HepG2 (cell line): ENCODE data around the gene SNX3. TPM values are rescaled to one million over a fixed set of nuclear protein-coding genes. Genes with fewer than 3 reads are reported as not detected.
"Not testable (repeated sequence)": the region's sequence is repeated elsewhere in the genome, so short reads cannot be mapped to it uniquely, and the experiment has no call there.

Source experiments
- ATAC-seq: fragments of 200-7000 bp; cut with Tn5 transposase; 3 replicates; pipeline ENCODE4 v1.9.1; 2020; ENCODE audit warnings: mild to moderate bottlenecking, moderate library complexity
- BruUV-seq: library from RNA; stranded (reverse); fragments of 400-500 nt; replicated peaks from 2 replicates; lab custom pipeline; 2021; lab: Mats Ljungman, UMichigan
- CTCF ChIA-PET: fragments of 300-600 bp; formaldehyde crosslinking; extraction: SDS; loops from one replicate; lab custom pipeline; 2021; ENCODE audit warnings: low total read pairs, inconsistent platforms, low intra/inter-chr PET ratio; lab: Yijun Ruan, JAX
- POLR2A ChIA-PET: fragments of 350-600 bp; sonication (Branson Sonifier 250); formaldehyde crosslinking; loops from one replicate; lab custom pipeline; 2020; ENCODE audit warnings: antibody characterized with exemption, inconsistent platforms; lab: Yijun Ruan, JAX
- DNase-seq: peaks from one replicate; pipeline ENCODE4 v3.0.0-alpha.2; 2015; ENCODE audit warnings: low spot score
- FAIRE-seq: peaks from 3 replicates; lab custom pipeline; 2011; peaks lifted over from hg19 to GRCh38; lab: Jason Lieb, UNC
- H2AFZ ChIP-seq: one replicate; pipeline ENCODE4 v1.6.1; 2011; ENCODE audit warnings: low read length, inconsistent platforms
- H3K27ac ChIP-seq: fragments of 300-600 bp; 3 replicates; pipeline ENCODE4 v1.8.0; 2011; ENCODE audit warnings: mixed run types, mild to moderate bottlenecking, mixed read lengths, low read length, inconsistent platforms; ENCODE audit not compliant: insufficient read depth; ENCODE audit errors: extremely low read length
- H3K27me3 ChIP-seq, 2 experiments: fragments of 200-600 bp in 1 of 2; 2 replicates in 1 of 2; 3 replicates in 1 of 2; pipeline versions ENCODE4 v1.6.0 to v1.8.0; 2011; ENCODE audit warnings: low read length in 2 of 2, mild to moderate bottlenecking in 2 of 2, moderate library complexity in 2 of 2, inconsistent platforms in 1 of 2; ENCODE audit not compliant: insufficient read depth in 2 of 2, control insufficient read depth in 1 of 2
- H3K36me3 ChIP-seq, 2 experiments: fragments of 200-600 bp in 1 of 2; replicated peaks in 1 of 2; 2 replicates in 1 of 2; 3 replicates in 1 of 2; pipeline versions ENCODE4 v1.5.1 to v1.8.0; 2011; ENCODE audit warnings: low read length in 2 of 2, inconsistent platforms in 1 of 2; ENCODE audit not compliant: insufficient read depth in 2 of 2, control insufficient read depth in 1 of 2
- H3K4me1 ChIP-seq: 2 replicates; pipeline ENCODE4 v1.5.1; 2012; ENCODE audit warnings: low read length, inconsistent platforms; ENCODE audit not compliant: insufficient read depth
- H3K4me2 ChIP-seq: 2 replicates; pipeline ENCODE4 v1.6.0; 2011; ENCODE audit warnings: low read depth, low read length, inconsistent platforms
- H3K4me3 ChIP-seq, 3 experiments: fragments of 200-600 bp in 1 of 3; sonication (generic), shearing (Covaris generic) in 1 of 3; replicated peaks in 1 of 3; 2 replicates each; pipeline ENCODE4 v1.5.1; 2011 to 2016; ENCODE audit warnings: low read length in 3 of 3, inconsistent platforms in 2 of 3, low read depth in 2 of 3, mild to moderate bottlenecking in 2 of 3, control low read depth in 1 of 3, mixed read lengths in 1 of 3; ENCODE audit not compliant: insufficient read depth in 1 of 3
- H3K79me2 ChIP-seq: one replicate; pipeline ENCODE4 v1.6.1; 2011; ENCODE audit warnings: low read length, inconsistent platforms; ENCODE audit not compliant: insufficient read depth
- H3K9ac ChIP-seq: 2 replicates; pipeline ENCODE4 v1.6.0; 2011; ENCODE audit warnings: mild to moderate bottlenecking, low read depth, low read length, inconsistent platforms; ENCODE audit not compliant: insufficient read depth
- H3K9me3 ChIP-seq: 2 replicates; pipeline ENCODE4 v1.5.1; 2012; ENCODE audit warnings: mild to moderate bottlenecking, low read length
- H4K20me1 ChIP-seq: 2 replicates; pipeline ENCODE4 v1.6.0; 2011; ENCODE audit warnings: inconsistent platforms, mild to moderate bottlenecking, low read length, moderate library complexity; ENCODE audit not compliant: insufficient read depth
- KDM2A ChIP-seq: sonication (generic); formaldehyde crosslinking; IDR thresholded peaks from 2 replicates; pipeline ENCODE4 v1.4.0; 2020; ENCODE audit warnings: low read depth, missing genetic modification reagents, borderline replicate concordance
- NFRKB ChIP-seq: fragments of 450-650 bp; IDR thresholded peaks from 2 replicates; pipeline ENCODE4 v1.6.1; 2017
- POLR2A ChIP-seq, 2 experiments: IDR thresholded peaks; 2 replicates each; pipeline ENCODE4 v1.6.1; 2011; ENCODE audit warnings: low read depth in 2 of 2, low read length in 2 of 2, mild to moderate bottlenecking in 1 of 2, moderate library complexity in 1 of 2; ENCODE audit not compliant: insufficient read depth in 1 of 2
- RBFOX2 ChIP-seq: fragments of 200-400 bp; formaldehyde crosslinking; IDR thresholded peaks from 2 replicates; pipeline ENCODE4 v1.6.1; 2017; ENCODE audit warnings: low read depth, mild to moderate bottlenecking, low read length
- SATB2 ChIP-seq: sonication (generic); formaldehyde crosslinking; IDR thresholded peaks from 2 replicates; pipeline ENCODE4 v1.5.0; 2020; ENCODE audit warnings: missing genetic modification reagents
- TCF12 ChIP-seq, 2 experiments: fragments of 450-650 bp in 1 of 2; sonication (generic) in 1 of 2; formaldehyde crosslinking in 1 of 2; IDR thresholded peaks; 2 replicates each; pipeline versions ENCODE4 v1.6.1 to v1.8.0; 2017 to 2022; ENCODE audit warnings: antibody characterized with exemption in 1 of 2, mild to moderate bottlenecking in 1 of 2, missing genetic modification reagents in 1 of 2, moderate library complexity in 1 of 2
- TP53 ChIP-seq: sonication (generic); formaldehyde crosslinking; conservative IDR thresholded peaks from 2 replicates; pipeline ENCODE4 v1.4.0; 2020; ENCODE audit warnings: missing genetic modification reagents
- ZNF670 ChIP-seq: sonication (generic); formaldehyde crosslinking; IDR thresholded peaks from 2 replicates; pipeline ENCODE4 v1.8.0; 2022; ENCODE audit warnings: mild to moderate bottlenecking, missing genetic modification reagents, borderline replicate concordance
- ZNF784 ChIP-seq: sonication (generic); formaldehyde crosslinking; IDR thresholded peaks from 2 replicates; pipeline ENCODE4 v1.5.1; 2020; ENCODE audit warnings: missing genetic modification reagents, mild to moderate bottlenecking, borderline replicate concordance
- WGBS: methylation state at CpG from one replicate; pipeline ENCODE4 v1.1.6; 2017; ENCODE audit warnings: low lambda C conversion rate; 5-methylcytosine and 5-hydroxymethylcytosine counted together
- in situ Hi-C: cut with HindIII; loops from 2 replicates; pipeline ENCODE4 v1.10.0; 2017; ENCODE audit warnings: low pct_unique_long_range_greater_than_20kb; ENCODE audit not compliant: extremely low pct_ligation_motif_present
- intact Hi-C: fragments of 100-400 bp; cut with micrococcal nuclease; formaldehyde crosslinking; loops from one replicate; pipeline ENCODE4 v1.10.0; 2022; ENCODE audit not compliant: unreplicated experiment
- polyA plus RNA-seq, 8 experiments: library from polyadenylated mRNA; depleted of rRNA in 3 of 8; stranded (reverse) in 7 of 8; unstranded in 1 of 8; fragments of >200 nt; fragmentation: Illumina TruSeq in 4 of 8; extraction: Trizol in 4 of 8; gene quantifications; 2 replicates each; pipeline versions ENCODE4 v1.2.1 to v1.2.3, GENCODE V29; 2011 to 2016; ENCODE audit warnings: low read depth in 4 of 8, missing spikeins in 1 of 8, mixed read lengths in 1 of 8; ENCODE audit not compliant: insufficient read depth in 1 of 8
- total RNA-seq, 5 experiments: library from RNA; depleted of rRNA; stranded (reverse); fragments of >200 nt; fragmentation: Illumina TruSeq; extraction: Trizol; gene quantifications; 2 replicates each; pipeline ENCODE4 v1.2.3, GENCODE V29; 2016; ENCODE audit warnings: low read depth in 1 of 5

SNX3 gene
- total and polyA plus RNA-seq, 2 of the 13 experiments (the other 11 are each of a cell fraction or from before 2014, with no cell fraction given): 84.9 to 226 TPM

GRCh38 chr6:108274546-108274945 lies 13.7 kb upstream of the SNX3 start:
- ChIA-PET POLR2A (no interaction called here), CTCF (no interaction called here)
- in situ Hi-C loops: no loop called here
- Histone ChIP-seq H3K36me3 (no peaks in the 10 kb centered on the region), H3K9ac (no peak overlapping the region), H3K27ac (no peak overlapping the region), H3K4me2 (no peak overlapping the region), H3K4me1 (peaks cover 26% of the 10 kb centered on the region), H3K4me3 (no peak overlapping the region)
- DNase-seq (no peak), ATAC-seq (no peak)
- TF ChIP-seq TP53 (CRISPR knock-in tag): no peak
- TF ChIP-seq ZNF670: no peak
- no peak for TF ChIP-seq KDM2A
- no peak for TF ChIP-seq RBFOX2
- no peak for TF ChIP-seq TCF12 (IDR thresholded peaks at IDR 0.05)
- no peak for TF ChIP-seq TCF12 (CRISPR knock-in tag; IDR thresholded peaks at IDR 0.05)
- no peak for TF ChIP-seq NFRKB
- no peak for TF ChIP-seq POLR2A (IDR thresholded peaks at IDR 0.05; ENCODE audit: insufficient read depth in 1 of 2, low read depth in 2 of 2, low read length in 2 of 2)
- TF ChIP-seq SATB2 (CRISPR knock-in tag): no peak
- TF ChIP-seq ZNF784 (CRISPR knock-in tag): no peak
- TF ChIP-seq, all 625 proteins: peak for 0
- no peak for FAIRE-seq
- no peaks in the 10 kb centered on the region for H3K9me3 ChIP-seq
- no peaks in the 10 kb centered on the region for H3K79me2 ChIP-seq
- intact Hi-C loops: no loop called here
- WGBS: 0% methylated on average over 2 of the region's 2 CpGs
- no peaks in the 10 kb centered on the region for H3K27me3 ChIP-seq
- no peaks in the 10 kb centered on the region for H4K20me1 ChIP-seq
- H2AFZ ChIP-seq: no peak overlapping the region
- no TSS peak for BruUV-seq

- WGBS: no CpG with 5 or more reads among the region's 31 CpGs
- POLR2A ChIA-PET, H3K27me3 ChIP-seq, H2AFZ ChIP-seq, BruUV-seq, CTCF ChIA-PET, H3K27ac ChIP-seq, DNase-seq, intact Hi-C loops, H4K20me1 ChIP-seq, H3K9ac ChIP-seq, FAIRE-seq, H3K4me1 ChIP-seq, ATAC-seq, H3K9me3 ChIP-seq, H3K79me2 ChIP-seq, H3K4me3 ChIP-seq, H3K4me2 ChIP-seq, H3K36me3 ChIP-seq, in situ Hi-C loops: not testable (repeated sequence)
These were observed 9.1 kb upstream of the SNX3 start for GRCh38 chr6:108269955-108270354.
